NK-92 (cell line): ENCODE measurements around the gene PTPN1.
"Not testable (repeated sequence)": the region's sequence is repeated elsewhere in the genome, so short reads cannot be mapped to it uniquely, and the experiment has no call there.

Experiments
- DNase-seq: peaks from one replicate; lab custom pipeline; 2025; ENCODE audit not compliant: unreplicated experiment; lab: John Stamatoyannopoulos, UW

PTPN1 gene

DNA sequence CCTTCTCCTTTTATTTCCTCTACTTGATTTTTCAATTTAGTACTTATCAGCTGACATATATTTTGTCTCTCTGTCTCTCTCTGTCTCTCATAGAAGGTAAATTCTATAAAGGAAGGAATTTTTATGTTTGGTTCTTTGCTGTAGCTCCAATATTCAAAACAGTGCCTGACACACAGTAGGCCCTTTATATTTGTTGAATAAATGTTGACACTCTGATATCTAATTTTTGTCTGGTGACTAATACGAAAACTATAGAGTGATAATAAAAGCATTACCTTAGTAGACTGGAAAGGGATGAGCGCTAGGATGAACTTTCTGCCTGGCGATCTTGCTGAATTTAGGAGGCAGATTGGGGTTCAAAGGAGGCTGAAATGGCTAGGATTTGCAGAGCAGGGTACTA lies 42.8 kb downstream of the PTPN1 start:
- DNase-seq = no peak

DNA sequence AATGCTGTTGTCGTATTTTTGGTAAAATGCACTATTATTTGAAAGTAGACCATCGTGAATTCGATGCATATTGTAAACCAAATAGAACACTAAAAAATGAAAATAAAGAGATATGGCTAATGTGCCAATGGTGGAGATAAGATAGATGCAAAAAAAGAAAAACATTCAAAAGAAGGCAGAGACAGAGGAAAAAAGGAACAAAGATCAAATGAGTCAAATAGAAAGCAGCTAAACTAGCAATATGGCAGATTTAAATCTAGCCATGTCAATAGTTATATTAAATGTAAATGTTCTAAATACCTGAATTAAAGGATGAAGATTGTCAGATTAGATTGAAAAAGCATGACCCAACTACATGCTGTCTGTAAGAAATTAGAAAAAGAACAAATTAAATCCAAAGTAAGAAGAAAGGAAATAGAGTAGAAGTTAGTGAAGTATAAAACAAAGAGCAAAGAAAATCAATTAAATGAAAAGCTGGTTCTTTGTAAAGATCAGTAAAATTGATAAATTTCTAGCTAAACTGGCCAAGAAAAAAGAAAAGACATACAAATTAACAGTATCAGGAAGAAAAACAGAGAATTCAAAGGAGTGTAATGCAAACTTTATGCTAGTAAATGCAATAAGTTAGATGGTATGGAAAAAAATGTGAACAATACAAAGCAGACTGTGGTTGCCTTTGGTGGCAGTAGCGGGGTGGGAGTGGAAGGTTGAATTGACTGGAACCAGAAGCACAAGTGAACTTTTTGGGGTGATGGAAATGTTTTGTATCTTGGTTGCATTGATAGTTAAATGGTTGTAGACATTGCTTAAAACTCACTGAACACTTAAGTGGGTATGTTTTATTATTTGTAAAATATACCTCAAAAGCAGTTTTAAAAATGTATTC lies 44.8 kb downstream of the PTPN1 start:
- DNase-seq = no peak

DNA sequence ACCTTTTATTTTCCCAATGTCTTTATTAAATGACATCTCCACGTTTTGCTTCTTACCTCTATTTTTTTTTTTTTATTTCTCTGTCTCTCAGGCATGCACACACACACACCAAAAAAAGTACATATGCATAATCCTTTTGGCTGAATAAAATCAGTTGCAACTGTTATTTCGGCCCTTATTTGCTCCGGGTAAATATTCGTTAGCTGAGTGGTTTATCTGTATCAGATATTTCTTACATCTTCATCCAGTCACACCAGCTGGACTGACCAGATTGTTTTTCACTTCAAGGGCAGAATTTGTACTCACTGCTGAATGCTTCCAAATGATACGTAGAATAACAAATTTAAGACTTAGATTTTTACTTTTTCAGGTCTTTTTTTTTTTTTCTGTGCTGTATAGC lies 45.5 kb downstream of the PTPN1 start:
- no peak for DNase-seq

DNA sequence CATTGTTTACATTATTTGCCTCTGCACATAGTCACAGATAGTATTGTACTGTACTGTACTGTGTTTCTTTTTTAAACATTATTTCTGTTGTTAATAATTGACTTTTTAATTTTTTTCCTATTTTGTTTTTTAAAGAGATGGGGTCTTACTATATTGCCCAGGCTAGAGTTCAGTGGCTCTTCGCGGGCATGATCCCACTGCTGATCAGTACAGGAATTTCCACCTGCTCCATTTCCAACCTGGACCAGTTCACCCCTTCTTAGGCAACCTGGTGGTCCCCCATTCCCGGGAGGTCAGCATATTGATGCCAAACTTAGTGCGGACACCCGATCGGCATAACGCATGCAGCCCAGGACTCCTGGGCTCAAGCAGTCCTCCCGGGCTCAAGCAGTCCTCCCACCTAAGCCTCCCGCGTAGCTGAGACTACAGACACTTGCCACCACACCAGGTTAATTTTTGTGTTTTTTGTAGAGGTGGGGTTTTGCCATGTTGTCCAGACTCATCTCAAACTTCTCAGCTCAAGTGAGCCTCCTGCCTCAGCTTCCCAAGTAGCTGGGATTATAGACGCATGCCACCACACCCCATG lies 47.5 kb downstream of the PTPN1 start:
- DNase-seq = no peak

DNA sequence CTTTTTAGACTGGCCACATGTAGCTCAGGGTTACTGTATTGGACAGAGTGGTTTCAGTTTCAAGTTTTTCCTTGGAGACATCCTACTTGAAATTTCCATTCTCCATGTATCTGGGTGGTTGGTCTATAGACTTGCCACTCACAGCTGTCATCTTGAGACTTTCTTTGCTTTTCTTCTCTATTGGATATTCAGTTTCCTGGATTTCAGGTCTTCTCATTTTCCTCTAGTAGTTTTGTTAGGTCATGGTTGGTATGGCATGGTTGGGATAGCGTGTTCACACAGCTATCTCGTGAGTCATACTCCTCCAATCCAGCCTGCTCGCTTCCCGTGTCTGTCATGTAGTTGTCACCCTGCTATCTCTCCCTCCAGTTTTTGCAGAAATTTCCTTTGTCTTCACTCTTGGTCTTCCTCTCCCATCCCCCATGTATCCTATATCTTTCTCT lies 48.3 kb downstream of the PTPN1 start:
- no peak for DNase-seq

DNA sequence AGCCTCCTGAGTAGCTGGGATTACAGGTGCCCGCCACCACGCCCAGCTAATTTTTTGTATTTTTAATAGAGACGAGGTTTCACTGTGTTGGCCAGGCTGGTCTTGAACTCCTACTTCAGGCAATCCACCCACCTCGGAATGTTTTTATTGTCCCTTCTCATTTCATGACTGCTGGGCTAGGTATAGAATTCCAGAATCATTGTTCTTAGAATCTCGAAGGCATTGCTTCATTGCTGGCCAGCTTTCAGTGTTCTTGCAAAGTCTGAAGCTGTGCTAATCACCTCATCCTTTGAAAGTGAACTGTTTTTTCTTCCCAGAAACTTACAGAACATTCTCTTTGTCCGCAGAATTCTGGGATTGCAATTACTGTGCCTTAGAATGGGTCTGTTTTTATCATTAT lies 49.0 kb downstream of the PTPN1 start:
- no peak for DNase-seq

DNA sequence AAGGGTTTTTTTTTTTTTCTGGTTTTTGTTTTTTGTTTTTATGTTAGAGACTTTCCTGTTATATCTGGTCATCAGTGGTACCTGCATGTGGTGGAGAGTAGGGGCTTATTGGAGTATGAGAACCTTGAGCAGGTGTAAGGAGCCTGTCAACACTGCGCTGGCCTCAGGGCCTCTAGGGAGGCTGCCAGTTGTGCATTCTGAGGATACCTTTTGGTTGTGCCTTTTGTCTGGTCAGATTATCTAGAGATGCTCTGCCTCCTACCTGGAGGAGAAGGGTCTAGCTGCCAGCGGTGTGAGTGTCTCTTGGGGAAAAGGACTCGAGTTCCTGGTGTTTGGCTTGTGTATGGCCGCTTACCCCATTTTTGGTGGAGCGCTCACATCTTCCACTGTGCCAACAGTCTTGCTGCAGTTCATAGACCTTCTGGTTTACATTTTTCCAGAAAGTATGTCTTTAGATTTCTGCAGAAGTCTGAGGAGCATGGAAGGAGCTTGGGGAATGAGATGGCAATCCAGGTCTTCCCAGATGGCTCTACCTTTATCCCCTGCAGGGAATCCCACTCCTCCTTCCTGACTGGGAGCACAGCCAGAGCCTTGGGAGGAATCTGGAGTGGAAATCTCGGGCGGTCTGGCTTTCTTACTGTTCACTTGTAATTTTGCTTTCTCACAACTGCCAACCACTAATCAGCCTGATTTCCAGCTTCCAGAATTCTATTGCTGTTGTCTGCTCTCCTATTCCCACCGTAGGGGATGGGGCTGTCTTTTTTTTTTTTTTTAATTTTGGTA lies 49.9 kb downstream of the PTPN1 start:
- DNase-seq = no peak

DNA sequence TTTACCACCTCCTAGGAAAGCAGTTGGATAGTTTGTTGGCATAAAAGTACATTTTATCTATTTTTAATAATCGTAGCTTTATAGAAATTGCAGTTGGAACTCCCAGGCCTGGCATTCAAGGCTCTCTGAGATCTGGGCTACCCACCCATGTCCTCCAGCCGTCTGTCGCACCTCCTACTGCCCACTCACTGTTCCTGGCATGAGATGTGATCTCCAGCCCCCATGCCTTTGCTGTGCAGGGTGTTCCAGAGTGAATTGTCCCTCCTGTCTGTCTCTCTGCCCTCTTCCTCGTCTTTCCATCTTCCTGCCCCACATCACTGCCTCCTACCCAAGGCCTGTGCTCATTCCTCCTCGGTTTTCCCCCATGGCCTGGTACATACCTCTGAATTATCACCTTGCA lies 50.7 kb downstream of the PTPN1 start:
- no peak for DNase-seq

DNA sequence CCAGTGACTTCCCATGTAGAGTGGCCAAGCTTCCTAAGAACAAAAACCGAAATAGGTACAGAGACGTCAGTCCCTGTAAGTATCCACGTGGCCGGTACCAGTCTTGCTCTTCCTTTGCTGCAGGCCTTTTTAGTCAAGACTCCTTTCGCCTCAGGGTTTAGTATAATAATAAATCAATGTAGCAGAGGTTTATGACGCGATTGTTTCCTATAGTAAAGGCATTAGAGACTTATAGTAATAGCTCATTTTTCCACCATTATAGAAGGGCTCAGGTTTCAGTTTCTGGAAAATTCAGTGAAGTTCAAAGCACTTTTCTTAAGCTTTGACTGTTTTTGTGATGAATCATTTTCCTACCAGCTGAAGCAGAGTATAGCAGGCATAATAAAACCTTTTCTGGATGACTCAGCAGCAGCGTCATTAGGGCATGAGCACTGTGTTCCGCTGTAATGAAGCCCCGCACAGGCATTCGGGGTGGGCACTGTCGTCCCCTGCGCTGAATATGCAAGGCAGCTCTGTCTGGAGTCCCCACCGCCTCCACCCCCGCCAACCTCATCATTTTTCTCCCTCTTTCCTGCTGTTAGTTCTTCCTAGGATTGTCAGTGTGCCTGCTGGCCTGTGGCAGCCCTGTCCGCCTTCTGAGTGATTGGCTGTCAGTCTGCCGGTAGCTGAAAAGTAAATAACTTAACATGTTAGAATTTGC lies 51.3 kb downstream of the PTPN1 start:
- no peak for DNase-seq

DNA sequence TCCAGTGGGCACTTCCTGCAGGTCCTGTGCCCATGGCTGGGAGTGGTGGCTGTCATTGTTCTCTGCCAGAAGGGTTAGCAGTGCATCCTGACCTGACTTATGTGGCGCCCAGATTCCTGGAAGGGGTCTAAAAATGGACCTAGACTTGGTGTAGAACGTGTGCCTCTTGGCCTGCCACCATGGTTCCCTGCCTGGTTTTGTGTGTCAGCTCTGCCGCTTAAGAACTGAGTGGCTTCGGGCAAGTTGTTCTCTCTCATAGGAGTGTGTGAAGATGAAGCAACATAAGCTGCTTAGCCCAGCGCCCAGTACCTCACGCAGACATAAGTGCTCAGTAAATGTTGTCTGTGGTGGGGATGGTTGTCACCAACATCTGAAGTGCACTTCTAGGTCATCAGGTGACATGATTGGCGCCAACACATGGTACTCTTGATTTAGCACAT lies 52.1 kb downstream of the PTPN1 start:
- DNase-seq = no peak

DNA sequence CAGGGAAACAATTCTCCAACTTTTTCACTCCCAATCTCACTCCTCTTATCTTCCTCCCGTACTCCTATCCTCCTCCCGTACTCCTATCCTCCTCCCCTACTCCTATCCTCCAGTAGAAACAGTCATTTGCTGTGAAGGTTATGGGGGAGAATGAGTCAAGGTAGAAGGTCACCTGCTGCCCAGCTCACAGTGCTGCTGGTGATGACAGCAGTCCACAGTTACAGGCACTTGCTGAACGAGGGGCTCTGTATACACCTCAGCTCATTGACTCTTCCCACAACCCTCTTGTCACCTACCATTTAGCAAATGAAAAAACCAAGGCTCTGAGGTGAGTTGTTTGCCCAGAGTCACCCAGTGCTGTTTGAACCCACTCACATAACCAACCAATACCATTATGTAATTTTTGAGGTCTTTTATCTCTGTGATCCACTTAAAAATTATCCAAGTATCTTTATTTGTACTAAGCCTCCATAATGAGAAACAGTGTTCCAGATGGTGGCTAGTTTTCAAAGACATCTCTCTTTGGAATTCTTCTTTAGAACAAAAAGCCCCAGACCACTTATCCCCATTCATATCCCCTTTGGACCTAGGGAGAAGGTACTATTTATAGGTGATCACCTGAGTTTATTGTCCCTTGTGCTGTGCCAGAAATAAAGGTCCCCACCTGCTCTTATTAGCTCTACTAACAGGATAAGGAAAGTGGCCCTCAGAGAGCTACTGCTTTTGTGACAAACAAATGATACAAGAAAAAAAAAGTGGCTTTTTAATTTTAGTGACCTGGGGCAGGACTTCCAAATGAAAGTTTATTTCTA lies 53.2 kb downstream of the PTPN1 start:
- DNase-seq = no peak

DNA sequence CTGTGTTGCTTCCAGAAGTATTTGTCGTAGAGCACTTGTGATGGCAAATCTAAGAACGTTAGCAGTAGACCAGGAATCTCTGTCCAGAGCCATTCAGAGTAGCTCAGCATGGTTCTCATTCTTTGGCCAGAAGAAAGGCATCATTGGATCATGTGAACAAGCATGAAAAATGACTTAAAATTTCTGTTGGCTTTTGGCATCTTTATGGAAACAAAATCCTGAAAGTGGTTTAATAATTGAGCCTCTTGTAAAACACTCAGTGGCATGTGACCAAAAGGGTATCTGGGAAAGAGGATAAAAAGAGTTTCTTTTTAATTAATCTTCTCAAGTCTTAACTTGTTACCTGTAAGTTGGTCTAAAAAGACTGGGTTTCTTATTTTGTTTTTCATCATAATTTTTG lies 55.2 kb downstream of the PTPN1 start:
- no peak for DNase-seq

DNA sequence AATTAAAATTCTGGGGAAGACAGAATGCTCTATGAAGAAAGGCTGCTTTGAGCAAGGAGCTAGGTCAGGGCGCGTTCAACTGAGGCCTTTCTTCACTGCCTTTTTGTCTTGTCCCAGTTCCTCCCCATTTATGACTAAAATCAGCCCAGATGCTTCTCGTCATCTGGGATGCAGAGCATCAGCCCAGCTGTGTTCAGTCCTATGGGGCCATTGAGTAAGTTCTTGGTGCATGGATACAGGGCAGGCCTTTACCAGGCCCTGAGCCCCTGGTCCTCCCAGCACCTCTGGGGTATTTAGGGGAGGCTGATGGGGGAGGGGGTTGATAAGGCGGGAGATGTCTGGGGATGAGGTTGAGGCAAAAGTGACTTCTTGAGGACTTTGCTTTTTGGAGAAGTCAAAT lies 55.7 kb downstream of the PTPN1 start:
- no peak for DNase-seq

DNA sequence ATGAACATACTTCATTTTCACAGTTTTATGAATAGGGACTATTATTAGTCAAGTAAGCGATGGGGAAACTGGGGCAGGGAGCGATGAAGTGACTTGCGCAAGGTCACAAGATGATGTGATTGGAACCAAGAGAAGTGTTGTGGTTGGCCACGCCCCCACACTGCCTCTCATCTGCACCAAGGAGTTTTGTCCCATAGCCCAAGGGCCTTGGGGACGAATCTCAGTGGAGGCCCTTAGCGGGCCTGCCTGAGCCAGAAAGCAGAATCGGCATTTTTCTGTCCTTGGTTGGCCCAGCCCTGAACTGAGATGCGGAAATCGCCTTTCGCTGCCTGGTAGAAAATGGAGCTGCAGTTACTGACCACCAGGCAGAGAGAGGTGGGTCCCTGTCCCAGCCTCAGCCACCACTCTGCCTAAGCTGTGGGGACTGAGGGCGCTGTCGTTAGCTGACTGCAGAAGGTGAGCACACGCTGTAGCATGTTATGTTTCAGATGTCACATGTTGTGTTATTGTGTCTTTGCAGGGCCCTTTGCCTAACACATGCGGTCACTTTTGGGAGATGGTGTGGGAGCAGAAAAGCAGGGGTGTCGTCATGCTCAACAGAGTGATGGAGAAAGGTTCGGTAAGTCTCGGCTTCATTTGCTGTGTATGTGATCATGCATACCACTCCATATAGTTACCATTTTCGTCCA lies 57.8 kb downstream of the PTPN1 start:
- no peak for DNase-seq

DNA sequence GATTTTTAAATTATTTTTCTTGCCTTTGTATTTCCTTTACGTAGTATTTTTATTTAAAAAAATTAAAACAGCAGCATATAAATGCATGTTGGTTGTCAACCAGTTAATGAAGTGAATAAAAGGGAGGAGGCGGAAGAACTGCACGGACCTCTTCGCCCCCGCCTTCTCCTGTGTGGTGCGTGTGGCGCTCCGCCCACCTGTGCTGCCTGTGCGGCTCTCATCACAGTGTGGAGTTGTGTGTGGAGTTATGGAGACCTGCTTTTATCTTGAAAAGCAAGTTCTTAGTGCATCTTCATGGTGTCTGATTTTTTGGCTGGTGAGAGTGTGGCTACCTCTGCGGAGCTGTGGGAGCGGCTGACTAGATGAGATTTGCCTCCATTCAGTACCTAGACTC lies 58.4 kb downstream of the PTPN1 start:
- no peak for DNase-seq

DNA sequence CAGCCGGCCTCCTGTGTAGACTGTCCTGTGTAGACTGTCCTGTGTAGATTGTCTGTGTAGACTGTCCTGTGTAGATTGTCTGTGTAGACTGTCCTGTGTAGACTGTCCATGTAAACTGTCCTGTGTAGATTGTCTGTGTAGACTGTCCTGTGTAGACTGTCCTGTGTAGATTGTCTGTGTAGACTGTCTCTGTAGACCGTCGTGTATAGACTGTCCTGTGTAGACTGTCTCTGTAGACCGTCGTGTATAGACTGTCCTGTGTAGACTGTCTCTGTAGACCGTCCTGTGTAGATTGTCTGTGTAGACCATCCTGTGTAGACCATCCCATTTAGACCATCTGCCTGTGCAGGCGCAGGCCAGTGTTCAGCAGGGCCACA lies 59.3 kb downstream of the PTPN1 start:
- DNase-seq = not testable (repeated sequence)

DNA sequence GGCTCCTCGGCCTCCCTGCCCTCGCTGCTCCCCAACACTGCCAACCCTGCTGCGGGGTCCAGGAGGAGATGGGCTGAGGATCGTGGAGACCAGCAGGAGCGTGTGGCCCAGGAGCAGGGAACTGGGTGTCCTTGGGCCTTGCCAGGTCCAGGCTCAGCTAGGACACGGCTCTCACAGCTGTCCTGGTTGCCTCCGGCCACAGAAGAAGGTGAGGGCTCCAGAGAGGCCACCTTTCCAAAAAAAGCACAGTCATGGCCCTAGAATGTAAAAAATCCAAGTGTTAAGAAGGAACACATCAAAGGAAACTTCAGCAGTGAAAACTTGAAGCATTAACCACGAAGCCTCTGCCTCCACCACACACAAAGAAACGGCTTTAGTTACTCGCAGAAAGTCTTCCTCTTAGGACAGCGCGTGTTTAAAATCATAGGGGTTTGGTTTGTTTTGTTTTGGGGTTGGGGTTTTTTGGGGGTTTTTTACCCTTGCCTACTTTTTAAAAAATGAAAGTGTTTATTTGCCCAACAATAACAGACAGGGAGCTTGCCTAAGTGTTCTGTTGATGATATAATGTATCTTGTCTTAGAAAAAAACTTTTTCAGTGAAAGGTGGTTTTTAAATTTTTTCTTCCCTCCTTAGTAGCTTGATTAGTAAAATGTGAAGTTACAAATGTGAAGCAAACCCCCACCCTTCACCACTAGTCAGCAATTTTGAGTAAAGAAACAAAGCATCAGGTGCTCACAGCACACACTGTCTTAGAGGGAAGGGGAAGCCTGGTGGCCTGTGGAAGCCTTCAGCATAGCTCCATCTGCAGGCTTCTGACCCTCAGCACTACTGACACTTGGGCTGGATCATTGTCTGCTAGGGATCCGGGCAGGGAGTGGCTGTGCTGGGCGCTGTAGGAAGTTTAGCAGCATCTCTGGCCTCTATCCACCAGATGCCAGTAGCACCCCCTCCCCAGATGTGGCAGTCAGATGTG lies 60.0 kb downstream of the PTPN1 start:
- no peak for DNase-seq

DNA sequence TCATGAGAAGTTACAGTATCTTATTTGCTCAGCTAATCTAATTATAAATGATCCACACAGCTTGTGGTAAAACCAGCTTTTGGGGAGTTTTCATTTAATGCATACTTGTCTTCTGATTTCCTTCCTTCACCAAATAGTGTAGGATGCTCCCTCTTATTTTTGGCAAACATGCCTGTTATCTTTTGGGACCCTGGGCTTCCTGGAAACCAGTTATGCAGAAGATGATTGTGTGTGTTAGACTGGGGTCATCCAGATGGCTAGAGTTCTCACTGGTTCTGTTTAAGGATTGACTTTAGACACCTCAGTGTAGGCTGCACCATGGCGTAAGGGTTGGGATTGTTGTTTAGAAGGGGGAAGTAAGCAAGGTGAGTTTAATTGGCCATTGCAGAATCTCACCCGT lies 61.3 kb downstream of the PTPN1 start:
- DNase-seq = no peak
